HepG2 (cell line): Measurements from ENCODE around the gene CPT1C. TPM values are rescaled to one million over a fixed set of nuclear protein-coding genes. Genes with fewer than 3 reads are reported as not detected.

Source experiments
- ARID3A ChIP-seq: IDR thresholded peaks from 2 replicates; pipeline ENCODE4 v1.6.1; 2012; ENCODE audit warnings: low read depth, low read length, improper control_type of control experiment
- KDM3A ChIP-seq: IDR thresholded peaks from 2 replicates; pipeline ENCODE4 v1.6.1; 2018; ENCODE audit warnings: low read depth, missing compliant biosample characterization
- LCORL ChIP-seq, 2 experiments: fragments of 450-650 bp in 1 of 2; sonication (generic) in 1 of 2; formaldehyde crosslinking in 1 of 2; IDR thresholded peaks; 2 replicates each; pipeline versions ENCODE4 v1.5.0 to v1.6.1; 2017 to 2020; ENCODE audit warnings: antibody characterized with exemption in 1 of 2, missing genetic modification reagents in 1 of 2
- NFE2L2 ChIP-seq: fragments of 150-350 bp; IDR thresholded peaks from 2 replicates; pipeline ENCODE4 v1.6.1; 2014; ENCODE audit warnings: low read length
- NR2F2 ChIP-seq: IDR thresholded peaks from 2 replicates; pipeline ENCODE4 v1.6.1; 2012; ENCODE audit warnings: low read depth, inconsistent platforms, borderline replicate concordance
- REPIN1 ChIP-seq: sonication (generic); formaldehyde crosslinking; IDR thresholded peaks from 2 replicates; pipeline ENCODE4 v1.8.0; 2022; ENCODE audit warnings: missing genetic modification reagents, low read depth, mild to moderate bottlenecking, borderline replicate concordance
- SALL2 ChIP-seq: sonication (generic); formaldehyde crosslinking; IDR thresholded peaks from 2 replicates; pipeline ENCODE4 v1.8.1; 2023; ENCODE audit warnings: mild to moderate bottlenecking, missing genetic modification reagents, inconsistent platforms
- SAP130 ChIP-seq: IDR thresholded peaks from 2 replicates; pipeline ENCODE4 v1.6.1; 2016; ENCODE audit warnings: low read depth
- SIX1 ChIP-seq: sonication (generic); formaldehyde crosslinking; IDR thresholded peaks from 2 replicates; pipeline ENCODE4 v1.4.0; 2020; ENCODE audit warnings: missing genetic modification reagents, borderline replicate concordance
- TRAFD1 ChIP-seq: sonication (generic); formaldehyde crosslinking; IDR thresholded peaks from 2 replicates; pipeline ENCODE4 v1.5.1; 2020; ENCODE audit warnings: missing genetic modification reagents, mild to moderate bottlenecking, borderline replicate concordance
- ZNF503 ChIP-seq: sonication (generic); formaldehyde crosslinking; IDR thresholded peaks from 2 replicates; pipeline ENCODE4 v1.4.0; 2020; ENCODE audit warnings: missing genetic modification reagents
- ZNF605 ChIP-seq: sonication (generic); formaldehyde crosslinking; IDR thresholded peaks from 2 replicates; pipeline ENCODE4 v1.8.0; 2022; ENCODE audit warnings: mild to moderate bottlenecking, missing genetic modification reagents
- polyA plus RNA-seq, 8 experiments: library from polyadenylated mRNA; depleted of rRNA in 3 of 8; stranded (reverse) in 7 of 8; unstranded in 1 of 8; fragments of >200 nt; fragmentation: Illumina TruSeq in 4 of 8; extraction: Trizol in 4 of 8; gene quantifications; 2 replicates each; pipeline versions ENCODE4 v1.2.1 to v1.2.3, GENCODE V29; 2011 to 2016; ENCODE audit warnings: low read depth in 4 of 8, missing spikeins in 1 of 8, mixed read lengths in 1 of 8; ENCODE audit not compliant: insufficient read depth in 1 of 8
- total RNA-seq, 5 experiments: library from RNA; depleted of rRNA; stranded (reverse); fragments of >200 nt; fragmentation: Illumina TruSeq; extraction: Trizol; gene quantifications; 2 replicates each; pipeline ENCODE4 v1.2.3, GENCODE V29; 2016; ENCODE audit warnings: low read depth in 1 of 5
- TF ChIP-seq, protein P1 (sequence below): sonication (generic); formaldehyde crosslinking; IDR thresholded peaks from 2 replicates; pipeline ENCODE4 v1.9.0; 2021; ENCODE audit warnings: mild to moderate bottlenecking, missing genetic modification reagents

Gene CPT1C
- total and polyA plus RNA-seq, 2 of the 13 experiments (the other 11 are each of a cell fraction or from before 2014, with no cell fraction given): 0.18 TPM; not detected in 1

- TF ChIP-seq, protein P1, sequence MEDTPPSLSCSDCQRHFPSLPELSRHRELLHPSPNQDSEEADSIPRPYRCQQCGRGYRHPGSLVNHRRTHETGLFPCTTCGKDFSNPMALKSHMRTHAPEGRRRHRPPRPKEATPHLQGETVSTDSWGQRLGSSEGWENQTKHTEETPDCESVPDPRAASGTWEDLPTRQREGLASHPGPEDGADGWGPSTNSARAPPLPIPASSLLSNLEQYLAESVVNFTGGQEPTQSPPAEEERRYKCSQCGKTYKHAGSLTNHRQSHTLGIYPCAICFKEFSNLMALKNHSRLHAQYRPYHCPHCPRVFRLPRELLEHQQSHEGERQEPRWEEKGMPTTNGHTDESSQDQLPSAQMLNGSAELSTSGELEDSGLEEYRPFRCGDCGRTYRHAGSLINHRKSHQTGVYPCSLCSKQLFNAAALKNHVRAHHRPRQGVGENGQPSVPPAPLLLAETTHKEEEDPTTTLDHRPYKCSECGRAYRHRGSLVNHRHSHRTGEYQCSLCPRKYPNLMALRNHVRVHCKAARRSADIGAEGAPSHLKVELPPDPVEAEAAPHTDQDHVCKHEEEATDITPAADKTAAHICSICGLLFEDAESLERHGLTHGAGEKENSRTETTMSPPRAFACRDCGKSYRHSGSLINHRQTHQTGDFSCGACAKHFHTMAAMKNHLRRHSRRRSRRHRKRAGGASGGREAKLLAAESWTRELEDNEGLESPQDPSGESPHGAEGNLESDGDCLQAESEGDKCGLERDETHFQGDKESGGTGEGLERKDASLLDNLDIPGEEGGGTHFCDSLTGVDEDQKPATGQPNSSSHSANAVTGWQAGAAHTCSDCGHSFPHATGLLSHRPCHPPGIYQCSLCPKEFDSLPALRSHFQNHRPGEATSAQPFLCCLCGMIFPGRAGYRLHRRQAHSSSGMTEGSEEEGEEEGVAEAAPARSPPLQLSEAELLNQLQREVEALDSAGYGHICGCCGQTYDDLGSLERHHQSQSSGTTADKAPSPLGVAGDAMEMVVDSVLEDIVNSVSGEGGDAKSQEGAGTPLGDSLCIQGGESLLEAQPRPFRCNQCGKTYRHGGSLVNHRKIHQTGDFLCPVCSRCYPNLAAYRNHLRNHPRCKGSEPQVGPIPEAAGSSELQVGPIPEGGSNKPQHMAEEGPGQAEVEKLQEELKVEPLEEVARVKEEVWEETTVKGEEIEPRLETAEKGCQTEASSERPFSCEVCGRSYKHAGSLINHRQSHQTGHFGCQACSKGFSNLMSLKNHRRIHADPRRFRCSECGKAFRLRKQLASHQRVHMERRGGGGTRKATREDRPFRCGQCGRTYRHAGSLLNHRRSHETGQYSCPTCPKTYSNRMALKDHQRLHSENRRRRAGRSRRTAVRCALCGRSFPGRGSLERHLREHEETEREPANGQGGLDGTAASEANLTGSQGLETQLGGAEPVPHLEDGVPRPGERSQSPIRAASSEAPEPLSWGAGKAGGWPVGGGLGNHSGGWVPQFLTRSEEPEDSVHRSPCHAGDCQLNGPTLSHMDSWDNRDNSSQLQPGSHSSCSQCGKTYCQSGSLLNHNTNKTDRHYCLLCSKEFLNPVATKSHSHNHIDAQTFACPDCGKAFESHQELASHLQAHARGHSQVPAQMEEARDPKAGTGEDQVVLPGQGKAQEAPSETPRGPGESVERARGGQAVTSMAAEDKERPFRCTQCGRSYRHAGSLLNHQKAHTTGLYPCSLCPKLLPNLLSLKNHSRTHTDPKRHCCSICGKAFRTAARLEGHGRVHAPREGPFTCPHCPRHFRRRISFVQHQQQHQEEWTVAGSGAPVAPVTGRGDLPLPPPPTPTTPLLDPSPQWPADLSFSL: no peak
- 0 out of 2 replicates have a peak, but pooled peaks have one; percentile 13 for TF ChIP-seq ZNF605 (CRISPR knock-in tag)
- TF ChIP-seq REPIN1 (CRISPR knock-in tag): no peak
- no peak for TF ChIP-seq ZNF503 (CRISPR knock-in tag)
- TF ChIP-seq SALL2: no peak
- no peak for TF ChIP-seq NFE2L2
- 0 out of 2 replicates have a peak, but pooled peaks have one; percentile 39 for TF ChIP-seq KDM3A
- 0 out of 2 replicates have a peak, but pooled peaks have one; percentile 41 for TF ChIP-seq ARID3A
- peak; percentile 8; the same call in 1 of the 2 replicates for TF ChIP-seq SAP130
- no peak for TF ChIP-seq SIX1
- TF ChIP-seq TRAFD1 (CRISPR knock-in tag): no peak
- no peak for TF ChIP-seq LCORL (IDR thresholded peaks at IDR 0.05)
- no peak for TF ChIP-seq LCORL (CRISPR knock-in tag; IDR thresholded peaks at IDR 0.05)
- 0 out of 2 replicates have a peak, but pooled peaks have one; percentile 30 for TF ChIP-seq NR2F2
Observed at GRCh38 chr19:49677901-49678674, 12.8 kb upstream of the CPT1C start (continued).
